Sigmoid colon (tissue), 7 donors: ENCODE measurements around the gene SLC8A3. TPM values are rescaled to one million over a fixed set of nuclear protein-coding genes. Genes with fewer than 3 reads are reported as not detected.

Source experiments
- DNase-seq: peaks from one replicate; pipeline ENCODE4 v3.0.0-alpha.2; 2019
- H3K27ac ChIP-seq, 4 donors: fragments of 200-600 bp; sonication (generic); one replicate each; pipeline ENCODE4 v1.5.1; 2016 to 2019; ENCODE audit warnings: mild to moderate bottlenecking in 1 of 4
- H3K27me3 ChIP-seq, 3 donors: fragments of 200-600 bp; sonication (generic); one replicate each; pipeline ENCODE4 v1.5.1; 2019; ENCODE audit warnings: mild to moderate bottlenecking in 1 of 3
- H3K36me3 ChIP-seq, 4 donors: fragments of 200-600 bp; sonication (generic); one replicate each; pipeline ENCODE4 v1.5.1; 2016 to 2019
- H3K4me1 ChIP-seq, 4 donors: fragments of 200-600 bp; sonication (generic); one replicate each; pipeline ENCODE4 v1.5.1; 2017 to 2019
- H3K4me3 ChIP-seq, 4 donors: fragments of 200-600 bp; sonication (generic); one replicate each; pipeline ENCODE4 v1.5.1; 2017 to 2019; ENCODE audit warnings: mild to moderate bottlenecking in 2 of 4, moderate library complexity in 1 of 4
- H3K9me3 ChIP-seq, 4 donors: fragments of 200-600 bp in 3 of 4; sonication (generic) in 3 of 4; one replicate each; pipeline versions ENCODE4 v1.5.1 to v1.6.1; 2013 to 2019
- EP300 ChIP-seq, 4 donors: sonication (generic); formaldehyde crosslinking; IDR thresholded peaks; one replicate each; pipeline ENCODE4 v1.6.1; 2017; ENCODE audit warnings: antibody characterized with exemption in 4 of 4
- POLR2A ChIP-seq, 2 donors: fragments of 450-650 bp; IDR thresholded peaks; one replicate each; pipeline ENCODE4 v1.6.1; 2016; ENCODE audit warnings: antibody characterized with exemption in 2 of 2, mild to moderate bottlenecking in 2 of 2, moderate library complexity in 2 of 2
- POLR2AphosphoS5 ChIP-seq, 4 donors: sonication (generic); formaldehyde crosslinking; IDR thresholded peaks; one replicate each; pipeline ENCODE4 v1.6.1; 2017; ENCODE audit warnings: antibody characterized with exemption in 4 of 4
- WGBS, 2 donors: extraction: QIAGEN DNeasy Blood & Tissue Kit; methylation state at CpG; one replicate each; pipeline ENCODE4 v1.1.7; 2013; 5-methylcytosine and 5-hydroxymethylcytosine counted together
- intact Hi-C: fragments of 100-400 bp; cut with DNase I; formaldehyde crosslinking; loops from one replicate; pipeline ENCODE4 v1.15.1; 2023
- polyA plus RNA-seq, 3 donors: library from polyadenylated mRNA; stranded (reverse); fragments of 200-250 nt; gene quantifications; one replicate each; pipeline ENCODE4 v1.2.3, GENCODE V29; 2013
- total RNA-seq, 4 donors: library from RNA; depleted of rRNA; stranded (reverse); fragments of >200 nt; gene quantifications; one replicate each; pipeline ENCODE4 v1.1.0, GENCODE V29; 2016
- TF ChIP-seq, protein P1 (sequence below), 4 experiments: fragments of 450-650 bp in 3 of 4; fragments of 200-600 bp in 1 of 4; IDR thresholded peaks; one replicate each; pipeline ENCODE4 v1.5.1; 2016 to 2019; ENCODE audit warnings: antibody characterized with exemption in 4 of 4, mild to moderate bottlenecking in 3 of 4, moderate library complexity in 2 of 4
- donor health status: healthy with polysubstance abuse.
- donor health status: Bipolar disorder and iron deficiency.
- donor health status: healthy.

The SLC8A3 gene
- total and polyA plus RNA-seq, 7 donors: 0.17 to 0.82 (median 0.31) TPM; not detected in 3

DNA sequence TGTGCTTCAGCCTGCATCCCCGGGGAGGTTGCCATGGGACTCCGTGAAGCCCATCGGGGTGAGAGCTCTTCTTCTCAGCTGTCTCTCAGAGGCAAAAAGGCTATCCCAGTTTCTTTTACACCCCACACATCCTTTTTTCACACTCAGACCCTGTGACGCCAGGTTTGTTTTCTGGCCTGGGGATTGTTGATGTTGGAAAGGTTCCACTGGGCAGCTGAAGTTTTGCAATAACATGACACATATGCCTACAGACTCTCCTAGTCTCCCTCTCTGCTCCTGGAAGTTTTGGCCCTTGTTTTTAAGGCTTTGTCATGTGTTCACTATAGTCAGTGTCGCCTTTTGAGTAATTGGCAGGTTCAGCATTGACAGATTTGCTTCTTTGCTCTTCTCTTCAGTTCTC lies 190.9 kb downstream of the SLC8A3 start:
- TF ChIP-seq POLR2A (IDR thresholded peaks at IDR 0.05): no peak
- no peak for TF ChIP-seq EP300 (IDR thresholded peaks at IDR 0.05)
- TF ChIP-seq POLR2AphosphoS5 (IDR thresholded peaks at IDR 0.05): no peak
- TF ChIP-seq, protein P1, sequence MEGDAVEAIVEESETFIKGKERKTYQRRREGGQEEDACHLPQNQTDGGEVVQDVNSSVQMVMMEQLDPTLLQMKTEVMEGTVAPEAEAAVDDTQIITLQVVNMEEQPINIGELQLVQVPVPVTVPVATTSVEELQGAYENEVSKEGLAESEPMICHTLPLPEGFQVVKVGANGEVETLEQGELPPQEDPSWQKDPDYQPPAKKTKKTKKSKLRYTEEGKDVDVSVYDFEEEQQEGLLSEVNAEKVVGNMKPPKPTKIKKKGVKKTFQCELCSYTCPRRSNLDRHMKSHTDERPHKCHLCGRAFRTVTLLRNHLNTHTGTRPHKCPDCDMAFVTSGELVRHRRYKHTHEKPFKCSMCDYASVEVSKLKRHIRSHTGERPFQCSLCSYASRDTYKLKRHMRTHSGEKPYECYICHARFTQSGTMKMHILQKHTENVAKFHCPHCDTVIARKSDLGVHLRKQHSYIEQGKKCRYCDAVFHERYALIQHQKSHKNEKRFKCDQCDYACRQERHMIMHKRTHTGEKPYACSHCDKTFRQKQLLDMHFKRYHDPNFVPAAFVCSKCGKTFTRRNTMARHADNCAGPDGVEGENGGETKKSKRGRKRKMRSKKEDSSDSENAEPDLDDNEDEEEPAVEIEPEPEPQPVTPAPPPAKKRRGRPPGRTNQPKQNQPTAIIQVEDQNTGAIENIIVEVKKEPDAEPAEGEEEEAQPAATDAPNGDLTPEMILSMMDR (IDR thresholded peaks at IDR 0.05): no peak
- intact Hi-C loops: no loop called here

DNA sequence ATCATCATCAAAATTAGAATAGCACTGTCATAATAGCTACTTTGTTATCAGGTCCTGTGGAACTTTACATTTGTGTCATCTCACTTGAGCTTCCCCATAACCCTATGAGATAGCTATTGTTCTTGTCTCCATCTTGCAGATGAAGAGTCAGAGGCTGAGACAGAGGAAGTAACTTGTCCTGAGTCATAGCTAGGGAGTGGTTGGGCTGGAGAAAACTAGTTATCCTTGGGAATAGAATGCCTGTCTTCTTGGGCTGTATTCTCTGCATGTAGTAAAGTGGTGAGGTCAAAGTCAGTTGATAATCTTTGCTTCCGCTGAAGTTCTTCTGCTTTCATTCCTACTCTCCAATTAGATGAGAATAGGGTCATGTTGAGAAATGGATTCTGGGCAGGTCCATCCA lies 192.5 kb downstream of the SLC8A3 start:
- no peaks in the 10 kb centered on the region for H3K36me3 ChIP-seq
- H3K27me3 ChIP-seq: no peaks in the 10 kb centered on the region
- TF ChIP-seq EP300 (IDR thresholded peaks at IDR 0.05) (no peak), POLR2AphosphoS5 (IDR thresholded peaks at IDR 0.05) (no peak), POLR2A (IDR thresholded peaks at IDR 0.05) (no peak)
- TF ChIP-seq, protein P1 (IDR thresholded peaks at IDR 0.05): no peak
- H3K4me1 ChIP-seq: no peaks in the 10 kb centered on the region
- WGBS, 2 donors: 79 to 89% methylated on average over 1 of the region's 1 CpG
- DNase-seq: no peak
- H3K9me3 ChIP-seq: no peaks in the 10 kb centered on the region
- no peak overlapping the region for H3K27ac ChIP-seq
- no peak overlapping the region for H3K4me3 ChIP-seq
- intact Hi-C loops: no loop called here

More for the DNA sequence above, 190.9 kb downstream of the SLC8A3 start:
- Histone ChIP-seq H3K27ac (no peak overlapping the region), H3K9me3 (no peaks in the 10 kb centered on the region), H3K4me3 (no peak overlapping the region), H3K36me3 (no peaks in the 10 kb centered on the region), H3K4me1 (no peaks in the 10 kb centered on the region), H3K27me3 (no peaks in the 10 kb centered on the region)
- WGBS, 2 donors: 76 to 82% methylated on average over 5 of the region's 5 CpGs
- DNase-seq: no peak

Other genes with a start within 250 kb of the SLC8A3 start
- 10 to 100 TPM; 16.8 to 33.2 (median 24.3) TPM for gene COX16, start 170.7 kb upstream of the SLC8A3 start, total RNA-seq
- gene COX16, start 170.7 kb upstream of the SLC8A3 start, polyA plus RNA-seq: 10 to 100 TPM; 65.7 to 90.1 (median 84.6) TPM
- gene SYNJ2BP, start 228.1 kb upstream of the SLC8A3 start, total RNA-seq: 10 to 100 TPM; 26.0 to 44.6 (median 36.9) TPM
- gene SYNJ2BP, start 228.1 kb upstream of the SLC8A3 start, polyA plus RNA-seq: 10 to 100 TPM; 13.8 to 21.7 (median 18.7) TPM